Dedifferentiated amniotic fluid mesenchymal stem cell (primary cell): Measurements from ENCODE around the gene PLXND1.

ENCODE experiments used
- DNase-seq: peaks from one replicate; pipeline ENCODE4 v3.0.0-alpha.2; 2016; ENCODE audit errors: extremely low spot score

PLXND1 gene

GRCh38 chr3:129600348-129600747 is 6.1 kb downstream of the PLXND1 start:
- DNase-seq, result no peak

- DNase-seq, result no peak
These were observed 6.9 kb downstream of the PLXND1 start for GRCh38 chr3:129599607-129600006.

- DNase-seq, result no peak
These were observed 7.4 kb downstream of the PLXND1 start for GRCh38 chr3:129599073-129599472.

GRCh38 chr3:129598484-129598883 is 8.0 kb downstream of the PLXND1 start:
- no peak for DNase-seq

GRCh38 chr3:129598000-129598381 is 8.5 kb downstream of the PLXND1 start:
- no peak for DNase-seq

GRCh38 chr3:129597087-129597999 is 9.1 kb downstream of the PLXND1 start:
- DNase-seq, result no peak

- peak; percentile 61 for DNase-seq
These were observed 10.0 kb downstream of the PLXND1 start for GRCh38 chr3:129596194-129597086.

- no peak for DNase-seq
These were observed 10.8 kb downstream of the PLXND1 start for GRCh38 chr3:129595544-129596193.

- no peak for DNase-seq
These were observed 11.5 kb downstream of the PLXND1 start for GRCh38 chr3:129594907-129595390.

- DNase-seq, result no peak
These were observed 12.1 kb downstream of the PLXND1 start for GRCh38 chr3:129594409-129594808.

GRCh38 chr3:129593595-129594339 is 12.7 kb downstream of the PLXND1 start:
- DNase-seq, result no peak

- DNase-seq, result no peak
These were observed 13.3 kb downstream of the PLXND1 start for GRCh38 chr3:129593230-129593594.

- no peak for DNase-seq
These were observed 13.9 kb downstream of the PLXND1 start for GRCh38 chr3:129592381-129593131.

GRCh38 chr3:129591932-129592331 is 14.5 kb downstream of the PLXND1 start:
- DNase-seq, result no peak

GRCh38 chr3:129590215-129590614 is 16.3 kb downstream of the PLXND1 start:
- no peak for DNase-seq

GRCh38 chr3:129587566-129588210 is 18.8 kb downstream of the PLXND1 start:
- no peak for DNase-seq

- DNase-seq, result no peak
These were observed 19.6 kb downstream of the PLXND1 start for GRCh38 chr3:129586746-129587430.

- no peak for DNase-seq
These were observed 20.4 kb downstream of the PLXND1 start for GRCh38 chr3:129585949-129586657.

GRCh38 chr3:129584631-129585030 is 21.8 kb downstream of the PLXND1 start:
- DNase-seq, result no peak
